H9 (cell line): ENCODE data around the gene ZNF735. TPM values are rescaled to one million over a fixed set of nuclear protein-coding genes. Genes with fewer than 3 reads are reported as not detected.
A peak's percentile ranks its signal among the peaks of the same experiment; 100 is the strongest.

Experiments used
- DNase-seq: peaks from one replicate; pipeline ENCODE4 v3.0.0-alpha.2; 2017
- H2AFZ ChIP-seq: one replicate; pipeline ENCODE4 v1.6.1; 2013; ENCODE audit warnings: mild to moderate bottlenecking, low read length, control low read depth, moderate library complexity
- H2AK5ac ChIP-seq: 2 replicates; pipeline ENCODE4 v1.6.1; 2013; ENCODE audit warnings: low read length, control low read depth, mixed read lengths; ENCODE audit not compliant: insufficient read length
- H2BK120ac ChIP-seq: one replicate; pipeline ENCODE4 v1.6.1; 2013; ENCODE audit warnings: low read depth, mild to moderate bottlenecking, low read length, control low read depth, inconsistent platforms; ENCODE audit not compliant: poor library complexity, severe bottlenecking
- H2BK12ac ChIP-seq: 2 replicates; pipeline ENCODE4 v1.6.1; 2013; ENCODE audit warnings: low read length, control low read depth, mixed read lengths, low read depth; ENCODE audit not compliant: insufficient read length
- H2BK15ac ChIP-seq: 2 replicates; pipeline ENCODE4 v1.6.1; 2013; ENCODE audit warnings: low read depth, low read length, control low read depth
- H2BK20ac ChIP-seq: one replicate; pipeline ENCODE4 v1.6.1; 2013; ENCODE audit warnings: low read depth, mild to moderate bottlenecking, low read length, control low read depth, inconsistent platforms; ENCODE audit not compliant: poor library complexity, severe bottlenecking
- H2BK5ac ChIP-seq: 2 replicates; pipeline ENCODE4 v1.6.1; 2013; ENCODE audit warnings: low read length, control low read depth, mixed read lengths; ENCODE audit not compliant: insufficient read length
- H3K14ac ChIP-seq: 2 replicates; pipeline ENCODE4 v1.6.1; 2013; ENCODE audit warnings: low read length, control low read depth; ENCODE audit not compliant: insufficient read depth
- H3K18ac ChIP-seq: 2 replicates; pipeline ENCODE4 v1.6.1; 2013; ENCODE audit warnings: low read depth, mild to moderate bottlenecking, mixed read lengths, low read length, control low read depth; ENCODE audit not compliant: insufficient read length
- H3K23ac ChIP-seq: 2 replicates; pipeline ENCODE4 v1.6.1; 2013; ENCODE audit warnings: low read length, control low read depth, mixed read lengths, low read depth; ENCODE audit not compliant: insufficient read length
- H3K23me2 ChIP-seq: 2 replicates; pipeline ENCODE4 v1.6.1; 2013; ENCODE audit warnings: low read depth, mild to moderate bottlenecking, mixed read lengths, low read length, control low read depth; ENCODE audit not compliant: insufficient read length, poor library complexity, severe bottlenecking
- H3K27ac ChIP-seq: 2 replicates; pipeline ENCODE4 v1.5.1; 2013; ENCODE audit warnings: low read length, control low read depth, mixed read lengths, low read depth; ENCODE audit not compliant: insufficient read length
- H3K27me3 ChIP-seq: 2 replicates; pipeline ENCODE4 v1.6.1; 2013; ENCODE audit warnings: low read length, control low read depth, inconsistent platforms; ENCODE audit not compliant: insufficient read depth
- H3K4ac ChIP-seq: 2 replicates; pipeline ENCODE4 v1.6.1; 2013; ENCODE audit warnings: low read depth, mild to moderate bottlenecking, control low read depth, inconsistent platforms, low read length, moderate library complexity
- H3K4me1 ChIP-seq: 2 replicates; pipeline ENCODE4 v1.6.1; 2013; ENCODE audit warnings: low read length, control low read depth, inconsistent platforms; ENCODE audit not compliant: insufficient read depth
- H3K4me2 ChIP-seq: 2 replicates; pipeline ENCODE4 v1.6.1; 2013; ENCODE audit warnings: low read length, control low read depth, mixed read lengths; ENCODE audit not compliant: insufficient read length, insufficient read depth
- H3K56ac ChIP-seq: 2 replicates; pipeline ENCODE4 v1.6.1; 2013; ENCODE audit warnings: low read depth, mild to moderate bottlenecking, mixed read lengths, low read length, control low read depth; ENCODE audit not compliant: insufficient read length
- H3K79me1 ChIP-seq: 2 replicates; pipeline ENCODE4 v1.6.1; 2013; ENCODE audit warnings: low read depth, mild to moderate bottlenecking, moderate library complexity, low read length, control low read depth, inconsistent platforms; ENCODE audit not compliant: insufficient read depth, poor library complexity, severe bottlenecking
- H3K79me2 ChIP-seq: 2 replicates; pipeline ENCODE4 v1.6.1; 2013; ENCODE audit warnings: low read length, control low read depth, inconsistent platforms; ENCODE audit not compliant: insufficient read depth
- H3K9ac ChIP-seq: 2 replicates; pipeline ENCODE4 v1.6.1; 2013; ENCODE audit warnings: low read length, control low read depth, mixed read lengths; ENCODE audit not compliant: insufficient read length; ENCODE audit errors: extremely low read depth
- H3K9me3 ChIP-seq: one replicate; pipeline ENCODE4 v1.6.1; 2013; ENCODE audit warnings: low read depth, low read length, inconsistent platforms; ENCODE audit not compliant: control insufficient read depth
- H3T11ph ChIP-seq: one replicate; pipeline ENCODE4 v1.6.1; 2013; ENCODE audit warnings: mild to moderate bottlenecking, low read length, control low read depth, inconsistent platforms
- H4K20me1 ChIP-seq: one replicate; pipeline ENCODE4 v1.6.1; 2013; ENCODE audit not compliant: control insufficient read depth, insufficient read length, insufficient read depth
- H4K5ac ChIP-seq: 2 replicates; pipeline ENCODE4 v1.6.1; 2013; ENCODE audit warnings: low read depth, mild to moderate bottlenecking, mixed read lengths, low read length, control low read depth; ENCODE audit not compliant: insufficient read length
- H4K8ac ChIP-seq: replicated peaks from 2 replicates; pipeline ENCODE4 v1.6.1; 2013; ENCODE audit warnings: low read length, control low read depth, mixed read lengths, low read depth; ENCODE audit not compliant: insufficient read length
- H4K91ac ChIP-seq: 2 replicates; pipeline ENCODE4 v1.6.1; 2013; ENCODE audit warnings: low read depth, mild to moderate bottlenecking, moderate library complexity, mixed read lengths, low read length, control low read depth; ENCODE audit not compliant: insufficient read length
- H3K27ac Mint-ChIP-seq, 3 experiments: 2 replicates in 2 of 3; 3 replicates in 1 of 3; pipeline ENCODE4 v1.8.0; 2020 to 2021; ENCODE audit warnings: mixed read lengths in 3 of 3, mild to moderate bottlenecking in 1 of 3, moderate library complexity in 1 of 3
- H3K27me3 Mint-ChIP-seq: 2 replicates; pipeline ENCODE4 v1.8.0; 2021; ENCODE audit warnings: low read depth, mild to moderate bottlenecking, moderate library complexity, mixed read lengths
- H3K36me3 Mint-ChIP-seq, 3 experiments: 2 replicates in 2 of 3; 3 replicates in 1 of 3; pipeline ENCODE4 v1.8.0; 2020 to 2021; ENCODE audit warnings: low read depth in 3 of 3, mixed read lengths in 3 of 3; ENCODE audit not compliant: insufficient read depth in 1 of 3
- H3K4me1 Mint-ChIP-seq, 2 experiments: 2 replicates each; pipeline ENCODE4 v1.8.0; 2020; ENCODE audit warnings: mixed read lengths in 2 of 2
- H3K4me3 Mint-ChIP-seq, 2 experiments: 2 replicates in 1 of 2; 3 replicates in 1 of 2; pipeline ENCODE4 v1.8.0; 2020 to 2021; ENCODE audit warnings: mild to moderate bottlenecking in 2 of 2, mixed read lengths in 2 of 2, moderate library complexity in 1 of 2
- H3K9me3 Mint-ChIP-seq, 2 experiments: 2 replicates in 1 of 2; 3 replicates in 1 of 2; pipeline ENCODE4 v1.8.0; 2020; ENCODE audit warnings: mild to moderate bottlenecking in 2 of 2, mixed read lengths in 2 of 2, moderate library complexity in 1 of 2
- CTCF ChIP-seq: fragments of 200-600 bp; sonication (generic); conservative IDR thresholded peaks from 3 replicates; pipeline ENCODE4 v1.8.0; 2021; ENCODE audit warnings: antibody characterized with exemption, mild to moderate bottlenecking
- whole genome bisulfite sequencing: extraction: QIAGEN DNeasy Blood & Tissue Kit; methylation state at CpG from one replicate; pipeline ENCODE4 v1.1.7; 2013; ENCODE audit warnings: missing lambda C conversion rate, low lambda C conversion rate, mixed read lengths; ENCODE audit not compliant: insufficient read length; ENCODE audit errors: extremely low coverage; 5-methylcytosine and 5-hydroxymethylcytosine counted together
- total RNA-seq: library from RNA; stranded (reverse); gene quantifications from 2 replicates; pipeline ENCODE4 v1.2.1, GENCODE V29; 2021

The ZNF735 gene
- total RNA-seq, 1 experiment from 2014 or later, result not detected

- Histone ChIP-seq H3K27me3 (no peaks in the 10 kb centered on the region; the same call in 1 of the 2 replicates), H3K9ac (no peak overlapping the region), H4K5ac (no peak overlapping the region), H2BK5ac (no peak overlapping the region), H3K4me1 (no peaks in the 10 kb centered on the region), H2BK120ac (no peak overlapping the region), H2BK20ac (no peak overlapping the region), H4K20me1 (no peaks in the 10 kb centered on the region), H3K23me2 (no peaks in the 10 kb centered on the region), H2AFZ (no peak overlapping the region), H2BK15ac (no peak overlapping the region), H3K18ac (no peak overlapping the region), H3K56ac (no peak overlapping the region), H3K9me3 (peaks cover 63% of the 10 kb centered on the region), H2AK5ac (no peak overlapping the region), H3T11ph (no peak overlapping the region), H3K23ac (no peak overlapping the region), H3K14ac (no peak overlapping the region), H3K4me2 (no peak overlapping the region), H3K4ac (no peak overlapping the region), H4K91ac (no peak overlapping the region), H3K79me2 (no peaks in the 10 kb centered on the region), H3K27ac (no peak overlapping the region), H4K8ac (no peak overlapping the region), H3K79me1 (no peaks in the 10 kb centered on the region), H2BK12ac (no peak overlapping the region)
- Mint-ChIP-seq H3K9me3 (peaks cover 75 to 93% of the 10 kb centered on the region in 2 experiments), H3K4me3 (no peak overlapping the region), H3K36me3 (peaks cover 11 to 23% (median 12%) of the 10 kb centered on the region in 3 experiments; a peak in 6 of 7 replicates), H3K4me1 (no peaks in the 10 kb centered on the region), H3K27me3 (peaks cover 2% of the 10 kb centered on the region), H3K27ac (no peak overlapping the region)
- peak; percentile 35 for TF ChIP-seq CTCF
- no CpG with 5 or more reads among the region's 31 CpGs for WGBS
- DNase-seq, result no peak
Observed at GRCh38 chr7:64183126-64183742, 23.8 kb upstream of the ZNF735 start.
